HCT116 (cell line): ENCODE measurements around the gene ZNF473. TPM values are rescaled to one million over a fixed set of nuclear protein-coding genes. Genes with fewer than 3 reads are reported as not detected.
"Not testable (repeated sequence)": the region's sequence is repeated elsewhere in the genome, so short reads cannot be mapped to it uniquely, and the experiment has no call there.

ENCODE experiments used
- ATAC-seq: fragments of 200-7000 bp; cut with Tn5 transposase; 2 replicates; pipeline ENCODE4 v1.9.1; 2020; ENCODE audit warnings: mild to moderate bottlenecking, moderate library complexity
- BruUV-seq: library from RNA; stranded (reverse); fragments of 400-500 nt; replicated peaks from 2 replicates; lab custom pipeline; 2021; lab: Mats Ljungman, UMichigan
- CTCF ChIA-PET: fragments of 300-600 bp; sonication (Branson Sonifier 250); formaldehyde crosslinking; loops from one replicate; lab custom pipeline; 2021; ENCODE audit warnings: antibody characterized with exemption; lab: Charles Lee
- POLR2A ChIA-PET: fragments of 300-600, 350-600 bp; sonication (Branson Sonifier 250); formaldehyde crosslinking; loops from one replicate; lab custom pipeline; 2021; ENCODE audit warnings: antibody characterized with exemption; lab: Charles Lee
- RAD21 ChIA-PET, 2 experiments: fragments of 300-600 bp; sonication (Branson Sonifier 250); formaldehyde crosslinking; loops; one replicate each; lab custom pipeline; 2023; ENCODE audit warnings: low total read pairs in 2 of 2; ENCODE audit not compliant: uncharacterized antibody in 2 of 2, unreplicated experiment in 2 of 2, low non-redundant PET in 1 of 2; lab: Charles Lee
- DNase-seq: peaks from one replicate; pipeline ENCODE4 v3.0.0-alpha.2; 2010; ENCODE audit warnings: low read depth, low spot score
- H2AFZ ChIP-seq: fragments of 200-600 bp; shearing (Covaris generic), sonication (generic); 2 replicates; pipeline ENCODE4 v1.6.1; 2017; ENCODE audit warnings: low read depth, mixed run types, mixed read lengths, antibody characterized with exemption, low read length; ENCODE audit not compliant: poor library complexity, severe bottlenecking
- H3K27ac ChIP-seq: 2 replicates; pipeline ENCODE4 v1.5.1; 2012; ENCODE audit warnings: low read depth, low read length
- H3K27me3 ChIP-seq: fragments of 200-600 bp; sonication (generic); 2 replicates; pipeline ENCODE4 v1.6.1; 2016; ENCODE audit warnings: mixed run types, low read length, mixed read lengths; ENCODE audit not compliant: insufficient read depth
- H3K36me3 ChIP-seq, 2 experiments: fragments of 200-500 bp in 1 of 2; fragments of 200-600 bp in 1 of 2; sonication (Bioruptor generic) in 1 of 2; sonication (generic) in 1 of 2; 2 replicates each; pipeline versions ENCODE4 v1.5.1 to v1.6.1; 2014 to 2016; ENCODE audit warnings: low read length in 2 of 2, inconsistent platforms in 1 of 2, mixed read lengths in 1 of 2, mixed run types in 1 of 2; ENCODE audit not compliant: insufficient read depth in 2 of 2, control insufficient read depth in 1 of 2
- H3K4me1 ChIP-seq, 2 experiments: fragments of 200-600 bp in 1 of 2; sonication (generic) in 1 of 2; 2 replicates each; pipeline versions ENCODE4 v1.5.1 to v1.6.1; 2012 to 2017; ENCODE audit warnings: low read length in 2 of 2, inconsistent platforms in 1 of 2, mild to moderate bottlenecking in 1 of 2, mixed read lengths in 1 of 2, mixed run types in 1 of 2, moderate library complexity in 1 of 2; ENCODE audit not compliant: insufficient read depth in 2 of 2, control insufficient read depth in 1 of 2
- H3K4me2 ChIP-seq: fragments of 200-600 bp; sonication (generic); 2 replicates; pipeline ENCODE4 v1.6.1; 2017; ENCODE audit warnings: mixed run types, low read length, mixed read lengths
- H3K4me3 ChIP-seq, 2 experiments: fragments of 200-600 bp in 1 of 2; sonication (generic) in 1 of 2; replicated peaks in 1 of 2; 2 replicates each; pipeline ENCODE4 v1.5.1; 2011 to 2016; ENCODE audit warnings: low read length in 2 of 2, control low read depth in 1 of 2, low read depth in 1 of 2, mild to moderate bottlenecking in 1 of 2, mixed read lengths in 1 of 2, mixed run types in 1 of 2
- H3K79me2 ChIP-seq: fragments of 200-600 bp; sonication (generic); 2 replicates; pipeline ENCODE4 v1.6.1; 2017; ENCODE audit warnings: mild to moderate bottlenecking, mixed run types, low read length, moderate library complexity, mixed read lengths; ENCODE audit not compliant: insufficient read depth
- H3K9ac ChIP-seq: fragments of 200-600 bp; sonication (generic); 2 replicates; pipeline ENCODE4 v1.6.1; 2016; ENCODE audit warnings: low read length, mixed read lengths
- H3K9me2 ChIP-seq: fragments of 200-600 bp; sonication (generic), shearing (Covaris generic); 2 replicates; pipeline ENCODE4 v1.6.1; 2017; ENCODE audit warnings: mixed run types, mild to moderate bottlenecking, moderate library complexity; ENCODE audit not compliant: insufficient read depth
- H3K9me3 ChIP-seq, 2 experiments: fragments of 200-500 bp in 1 of 2; fragments of 200-600 bp in 1 of 2; sonication (Bioruptor generic) in 1 of 2; sonication (generic) in 1 of 2; 2 replicates each; pipeline ENCODE4 v1.6.1; 2014 to 2017; ENCODE audit warnings: low read length in 2 of 2, mixed read lengths in 2 of 2, inconsistent platforms in 1 of 2, low read depth in 1 of 2, mild to moderate bottlenecking in 1 of 2, mixed run types in 1 of 2, moderate library complexity in 1 of 2; ENCODE audit not compliant: control insufficient read depth in 1 of 2, insufficient read depth in 1 of 2
- H4K20me1 ChIP-seq: fragments of 200-600 bp; sonication (generic), shearing (Covaris generic); 2 replicates; pipeline ENCODE4 v1.6.1; 2017; ENCODE audit warnings: mixed run types, mild to moderate bottlenecking, moderate library complexity; ENCODE audit not compliant: insufficient read depth
- CEBPB ChIP-seq: IDR thresholded peaks from 2 replicates; pipeline ENCODE4 v1.6.1; 2012; ENCODE audit warnings: low read depth
- CTCF ChIP-seq, 3 experiments: fragments of 200-600 bp in 1 of 3; sonication (generic) in 1 of 3; IDR thresholded peaks in 2 of 3; conservative IDR thresholded peaks in 1 of 3; 2 replicates each; pipeline ENCODE4 v1.5.1; 2012 to 2017; ENCODE audit warnings: low read depth in 2 of 3, low read length in 2 of 3, antibody characterized with exemption in 1 of 3, borderline replicate concordance in 1 of 3, control low read depth in 1 of 3, mild to moderate bottlenecking in 1 of 3, mixed read lengths in 1 of 3, mixed run types in 1 of 3, moderate library complexity in 1 of 3; ENCODE audit not compliant: insufficient read depth in 1 of 3
- EGR1 ChIP-seq: IDR thresholded peaks from 2 replicates; pipeline ENCODE4 v1.6.1; 2012; ENCODE audit warnings: low read depth
- EZH2 ChIP-seq: fragments of 200-600 bp; sonication (generic); IDR thresholded peaks from 2 replicates; pipeline ENCODE4 v1.6.1; 2017; ENCODE audit warnings: antibody characterized with exemption, mixed run types
- FOSL1 ChIP-seq: IDR thresholded peaks from 2 replicates; pipeline ENCODE4 v1.6.1; 2012; ENCODE audit warnings: low read depth
- POLR2A ChIP-seq: IDR thresholded peaks from 2 replicates; pipeline ENCODE4 v1.7.0; 2011; ENCODE audit warnings: borderline replicate concordance; ENCODE audit not compliant: insufficient read depth, insufficient read length; ENCODE audit errors: extremely low read depth
- POLR2AphosphoS5 ChIP-seq: IDR thresholded peaks from 2 replicates; pipeline ENCODE4 v1.6.1; 2011; ENCODE audit warnings: mild to moderate bottlenecking, low read depth, low read length, moderate library complexity
- RAD21 ChIP-seq: IDR thresholded peaks from 2 replicates; pipeline ENCODE4 v1.6.1; 2012; ENCODE audit warnings: low read depth, mild to moderate bottlenecking
- YY1 ChIP-seq: IDR thresholded peaks from 2 replicates; pipeline ENCODE4 v1.6.1; 2011; ENCODE audit warnings: low read length, low read depth, moderate library complexity, mild to moderate bottlenecking; ENCODE audit not compliant: insufficient replicate concordance; ENCODE audit errors: extremely low read depth
- intact Hi-C: fragments of 100-400 bp; cut with micrococcal nuclease; formaldehyde crosslinking; loops from 2 replicates; pipeline ENCODE4 v1.10.0; 2022
- total RNA-seq: library from RNA; stranded (reverse); gene quantifications from one replicate; pipeline ENCODE4 v1.2.1, GENCODE V29; 2021; ENCODE audit not compliant: unreplicated experiment

ZNF473 gene
- total RNA-seq, 1 experiment from 2014 or later = 19.8 TPM

DNA sequence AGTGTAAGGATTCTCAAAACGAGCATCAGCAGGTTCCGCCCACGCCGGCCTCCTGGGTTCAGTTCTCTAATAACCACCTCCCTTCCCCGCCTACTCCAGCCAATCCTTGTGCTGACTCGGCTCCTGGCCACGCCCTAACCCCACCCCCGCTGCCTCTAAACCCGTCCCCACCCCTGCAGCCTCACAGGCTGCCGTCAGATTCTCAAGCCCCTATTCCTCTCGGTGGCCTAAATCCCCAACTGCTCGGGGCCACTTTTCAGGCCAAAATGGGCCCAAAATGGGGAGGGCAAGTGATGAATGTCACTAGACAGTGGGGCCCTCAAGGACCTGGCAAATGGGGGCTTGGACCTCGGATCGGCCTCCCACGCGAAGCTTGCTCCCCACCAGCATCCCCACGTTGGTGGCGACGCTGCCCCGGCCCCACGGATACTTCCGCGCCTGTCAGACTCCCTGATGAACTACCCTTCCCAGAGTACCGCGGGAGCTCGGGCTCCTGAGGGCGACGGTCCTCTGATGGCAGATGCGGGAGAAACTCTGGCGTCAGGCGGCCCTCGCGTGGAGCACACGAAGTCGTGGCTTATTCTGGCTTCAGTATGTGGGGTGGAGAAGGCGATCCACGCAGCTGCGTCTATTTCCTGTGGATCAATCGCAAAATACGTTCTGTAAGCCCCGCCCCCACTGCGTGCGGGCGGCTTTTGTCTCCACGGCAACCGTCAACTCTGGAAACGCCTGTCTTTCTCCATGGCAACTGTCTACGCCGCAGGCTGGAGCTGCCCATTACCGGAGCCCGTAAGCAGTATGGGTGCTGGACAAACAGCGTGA, 24.8 kb downstream of the ZNF473 start:
- DNase-seq (no peak), ATAC-seq (no peak)
- peaks cover 4 to 27% of the 10 kb centered on the region in 2 experiments; a peak in 3 of 4 replicates for H3K36me3 ChIP-seq
- TF ChIP-seq RAD21 (no peak), CEBPB (no peak), EGR1 (no peak), FOSL1 (no peak), CTCF (IDR thresholded peaks at IDR 0.05 in 2 of 3, conservative IDR thresholded peaks at IDR 0.05 in 1 of 3; ENCODE audit: borderline replicate concordance in 1 of 3, insufficient read depth in 1 of 3, low read depth in 2 of 3, low read length in 2 of 3) (no peak), EZH2 (no peak), YY1 (no peak), POLR2AphosphoS5 (no peak), POLR2A (no peak)
- no peak overlapping the region for H3K4me2 ChIP-seq
- no peaks in the 10 kb centered on the region for H3K4me1 ChIP-seq
- H2AFZ ChIP-seq = no peak overlapping the region
- no peak overlapping the region for H3K9ac ChIP-seq
- no TSS peak for BruUV-seq
- H3K9me3 ChIP-seq = peaks cover 20 to 30% of the 10 kb centered on the region in 2 experiments; a peak in 3 of 4 replicates
- no peaks in the 10 kb centered on the region for H4K20me1 ChIP-seq
- no peak overlapping the region for H3K27ac ChIP-seq
- H3K27me3 ChIP-seq = no peaks in the 10 kb centered on the region
- no peak overlapping the region for H3K4me3 ChIP-seq
- intact Hi-C loops = no loop called here
- no peaks in the 10 kb centered on the region for H3K79me2 ChIP-seq
- ChIA-PET POLR2A (no interaction called here), CTCF (no interaction called here), RAD21 (no interaction called here)
- H3K9me2 ChIP-seq = no peaks in the 10 kb centered on the region

GRCh38 chr19:50051228-50051895, 25.6 kb downstream of the ZNF473 start:
- H3K4me2 ChIP-seq = not testable (repeated sequence)

More at GRCh38 chr19:50051228-50051895, 25.6 kb downstream of the ZNF473 start:
- peaks cover 13 to 22% of the 10 kb centered on the region in 2 experiments; a peak in 2 of 4 replicates for H3K9me3 ChIP-seq
- DNase-seq, H3K9ac ChIP-seq, BruUV-seq, H2AFZ ChIP-seq, RAD21 ChIA-PET, H4K20me1 ChIP-seq, H3K79me2 ChIP-seq, intact Hi-C loops, H3K4me1 ChIP-seq, H3K4me3 ChIP-seq, H3K27ac ChIP-seq, H3K27me3 ChIP-seq, POLR2A ChIA-PET, H3K9me2 ChIP-seq, ATAC-seq, CTCF ChIA-PET: not testable (repeated sequence)
- H3K36me3 ChIP-seq = peaks cover 4 to 20% of the 10 kb centered on the region in 2 experiments; a peak in 2 of 4 replicates
